ENCODE data around the gene WDR45. TPM values are rescaled to one million over a fixed set of nuclear protein-coding genes. Genes with fewer than 3 reads are reported as not detected.

The WDR45 gene
- total RNA-seq, 4 donors from 2014 or later, result 64.2 to 133 (median 86.9) TPM

GRCh38 chrX:49116716-49117115, 37.0 kb upstream of the WDR45 start:
- no peaks in the 10 kb centered on the region for H3K27me3 ChIP-seq
- TF ChIP-seq POLR2A (IDR thresholded peaks at IDR 0.05) (no peak), CTCF (IDR thresholded peaks at IDR 0.05) (no peak)
- H3K27ac ChIP-seq, result no peak overlapping the region
- H3K36me3 ChIP-seq, result peaks cover 0 to 43% (median 0%) of the 10 kb centered on the region in 3 donors
- H3K4me1 ChIP-seq, result no peaks in the 10 kb centered on the region
- no peak overlapping the region for H3K4me3 ChIP-seq
- DNase-seq, result no peak
- no peaks in the 10 kb centered on the region for H3K9me3 ChIP-seq

- H3K9me3 ChIP-seq, result no peaks in the 10 kb centered on the region
- peaks cover 0 to 42% (median 0%) of the 10 kb centered on the region in 3 donors for H3K36me3 ChIP-seq
- H3K27ac ChIP-seq, result no peak overlapping the region
- no peaks in the 10 kb centered on the region for H3K4me1 ChIP-seq
- TF ChIP-seq CTCF (IDR thresholded peaks at IDR 0.05), result no peak
- no peak for TF ChIP-seq POLR2A (IDR thresholded peaks at IDR 0.05)
- DNase-seq, result no peak
- no peak overlapping the region for H3K4me3 ChIP-seq
- H3K27me3 ChIP-seq, result no peaks in the 10 kb centered on the region
Measured at GRCh38 chrX:49116076-49116475, 36.4 kb upstream of the WDR45 start.

GRCh38 chrX:49111791-49112190, 32.1 kb upstream of the WDR45 start:
- Histone ChIP-seq H3K9me3 (no peaks in the 10 kb centered on the region), H3K4me3 (no peak overlapping the region), H3K27me3 (no peaks in the 10 kb centered on the region), H3K36me3 (peaks cover 0 to 19% (median 0%) of the 10 kb centered on the region in 3 donors), H3K27ac (no peak overlapping the region), H3K4me1 (no peaks in the 10 kb centered on the region)
- DNase-seq, result no peak
- TF ChIP-seq POLR2A (IDR thresholded peaks at IDR 0.05), result no peak
- TF ChIP-seq CTCF (IDR thresholded peaks at IDR 0.05), result no peak

- TF ChIP-seq POLR2A (IDR thresholded peaks at IDR 0.05) (no peak), CTCF (IDR thresholded peaks at IDR 0.05) (no peak)
- Histone ChIP-seq H3K36me3 (peaks cover 0 to 13% (median 0%) of the 10 kb centered on the region in 3 donors), H3K4me3 (no peak overlapping the region), H3K27me3 (no peaks in the 10 kb centered on the region), H3K27ac (no peak overlapping the region), H3K9me3 (no peaks in the 10 kb centered on the region), H3K4me1 (no peaks in the 10 kb centered on the region)
- no peak for DNase-seq
Measured at GRCh38 chrX:49110417-49110816, 30.7 kb upstream of the WDR45 start.

GRCh38 chrX:49108641-49109040, 29.0 kb upstream of the WDR45 start:
- no peaks in the 10 kb centered on the region for H3K4me1 ChIP-seq
- H3K36me3 ChIP-seq, result peaks cover 0 to 4% (median 0%) of the 10 kb centered on the region in 3 donors
- no peak for DNase-seq
- TF ChIP-seq CTCF (IDR thresholded peaks at IDR 0.05) (no peak), POLR2A (IDR thresholded peaks at IDR 0.05) (no peak)
- H3K27me3 ChIP-seq, result no peaks in the 10 kb centered on the region
- H3K27ac ChIP-seq, result no peak overlapping the region
- H3K9me3 ChIP-seq, result no peaks in the 10 kb centered on the region
- H3K4me3 ChIP-seq, result no peak overlapping the region

GRCh38 chrX:49106930-49107329, 27.2 kb upstream of the WDR45 start:
- no peak for DNase-seq
- Histone ChIP-seq H3K27me3 (no peaks in the 10 kb centered on the region), H3K4me3 (no peak overlapping the region), H3K36me3 (no peaks in the 10 kb centered on the region), H3K9me3 (no peaks in the 10 kb centered on the region), H3K27ac (no peak overlapping the region), H3K4me1 (no peaks in the 10 kb centered on the region)
- TF ChIP-seq POLR2A (IDR thresholded peaks at IDR 0.05) (no peak), CTCF (IDR thresholded peaks at IDR 0.05) (peak in 4 of 6 experiments; percentile 14 to 46 (median 42))

Measured in Peyer's patch (tissue), 4 donors.